Loucy (cell line): ENCODE data around the gene GNPTG.

ENCODE experiments used
- H2AFZ ChIP-seq: fragments of 200-600 bp; sonication (generic); 2 replicates; pipeline ENCODE4 v1.6.0; 2016; ENCODE audit warnings: antibody characterized with exemption, mild to moderate bottlenecking, low read length, moderate library complexity
- H3F3A ChIP-seq: fragments of 200-600 bp; 2 replicates; pipeline ENCODE4 v1.6.0; 2016; ENCODE audit warnings: antibody characterized with exemption, low read depth, mild to moderate bottlenecking
- H3K27me3 ChIP-seq: fragments of 200-600 bp; sonication (generic); 2 replicates; pipeline ENCODE4 v1.6.1; 2014; ENCODE audit warnings: low read length, mild to moderate bottlenecking; ENCODE audit not compliant: insufficient read depth, poor library complexity, severe bottlenecking
- H3K36me3 ChIP-seq: fragments of 200-600 bp; sonication (generic); 2 replicates; pipeline ENCODE4 v1.6.1; 2016; ENCODE audit warnings: low read length; ENCODE audit not compliant: insufficient read depth
- H3K4me1 ChIP-seq: fragments of 200-600 bp; sonication (generic); 2 replicates; pipeline ENCODE4 v1.5.1; 2014; ENCODE audit warnings: low read length, mild to moderate bottlenecking; ENCODE audit not compliant: insufficient read depth, poor library complexity, severe bottlenecking
- H3K4me2 ChIP-seq: fragments of 200-600 bp; sonication (generic); 2 replicates; pipeline ENCODE4 v1.6.0; 2014; ENCODE audit warnings: antibody characterized with exemption, low read length, low read depth, mild to moderate bottlenecking; ENCODE audit not compliant: poor library complexity, severe bottlenecking
- H3K4me3 ChIP-seq: fragments of 200-600 bp; sonication (generic); 2 replicates; pipeline ENCODE4 v1.5.1; 2014; ENCODE audit warnings: low read length, mild to moderate bottlenecking, mixed read lengths; ENCODE audit not compliant: poor library complexity, severe bottlenecking
- H3K79me2 ChIP-seq: fragments of 200-600 bp; sonication (generic); 2 replicates; pipeline ENCODE4 v1.6.1; 2014; ENCODE audit warnings: low read length; ENCODE audit not compliant: insufficient read depth
- H3K9ac ChIP-seq: fragments of 200-600 bp; sonication (generic); 2 replicates; pipeline ENCODE4 v1.6.0; 2014; ENCODE audit warnings: mild to moderate bottlenecking, low read depth, low read length, moderate library complexity; ENCODE audit not compliant: poor library complexity, severe bottlenecking
- H3K9me2 ChIP-seq: fragments of 200-600 bp; sonication (generic); replicated peaks from 2 replicates; pipeline ENCODE4 v1.6.1; 2016; ENCODE audit warnings: low read depth, low read length, mixed read lengths
- H3K9me3 ChIP-seq: fragments of 200-600 bp; sonication (generic); 2 replicates; pipeline ENCODE4 v1.6.1; 2014; ENCODE audit warnings: mild to moderate bottlenecking, antibody characterized with exemption, low read length, low read depth; ENCODE audit not compliant: insufficient read depth
- H4K20me1 ChIP-seq: fragments of 200-600 bp; sonication (generic); 2 replicates; pipeline ENCODE4 v1.6.0; 2014; ENCODE audit warnings: antibody characterized with exemption, low read length, mild to moderate bottlenecking; ENCODE audit not compliant: insufficient read depth, poor library complexity, severe bottlenecking
- EZH2phosphoT487 ChIP-seq: fragments of 200-600 bp; IDR thresholded peaks from 2 replicates; pipeline ENCODE4 v1.6.1; 2018; ENCODE audit warnings: antibody characterized with exemption, mild to moderate bottlenecking, moderate library complexity, borderline replicate concordance
- TF ChIP-seq, protein P1 (sequence below): fragments of 200-600 bp; sonication (generic); conservative IDR thresholded peaks from 2 replicates; pipeline ENCODE4 v1.5.1; 2014; ENCODE audit warnings: mild to moderate bottlenecking, antibody characterized with exemption, low read length

The GNPTG gene

GRCh38 chr16:1403036-1403435, 51.3 kb downstream of the GNPTG start:
- Histone ChIP-seq H3K4me3 (no peak overlapping the region), H2AFZ (no peak overlapping the region), H3K27me3 (no peaks in the 10 kb centered on the region), H3K9me3 (no peaks in the 10 kb centered on the region), H3K79me2 (no peaks in the 10 kb centered on the region; the same call in 1 of the 2 replicates), H3F3A (no peaks in the 10 kb centered on the region), H4K20me1 (peaks cover 3% of the 10 kb centered on the region), H3K9me2 (no peaks in the 10 kb centered on the region), H3K4me1 (no peaks in the 10 kb centered on the region), H3K4me2 (no peak overlapping the region), H3K36me3 (no peaks in the 10 kb centered on the region; the same call in 1 of the 2 replicates), H3K9ac (no peak overlapping the region)
- TF ChIP-seq, protein P1, sequence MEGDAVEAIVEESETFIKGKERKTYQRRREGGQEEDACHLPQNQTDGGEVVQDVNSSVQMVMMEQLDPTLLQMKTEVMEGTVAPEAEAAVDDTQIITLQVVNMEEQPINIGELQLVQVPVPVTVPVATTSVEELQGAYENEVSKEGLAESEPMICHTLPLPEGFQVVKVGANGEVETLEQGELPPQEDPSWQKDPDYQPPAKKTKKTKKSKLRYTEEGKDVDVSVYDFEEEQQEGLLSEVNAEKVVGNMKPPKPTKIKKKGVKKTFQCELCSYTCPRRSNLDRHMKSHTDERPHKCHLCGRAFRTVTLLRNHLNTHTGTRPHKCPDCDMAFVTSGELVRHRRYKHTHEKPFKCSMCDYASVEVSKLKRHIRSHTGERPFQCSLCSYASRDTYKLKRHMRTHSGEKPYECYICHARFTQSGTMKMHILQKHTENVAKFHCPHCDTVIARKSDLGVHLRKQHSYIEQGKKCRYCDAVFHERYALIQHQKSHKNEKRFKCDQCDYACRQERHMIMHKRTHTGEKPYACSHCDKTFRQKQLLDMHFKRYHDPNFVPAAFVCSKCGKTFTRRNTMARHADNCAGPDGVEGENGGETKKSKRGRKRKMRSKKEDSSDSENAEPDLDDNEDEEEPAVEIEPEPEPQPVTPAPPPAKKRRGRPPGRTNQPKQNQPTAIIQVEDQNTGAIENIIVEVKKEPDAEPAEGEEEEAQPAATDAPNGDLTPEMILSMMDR = no peak
- TF ChIP-seq EZH2phosphoT487 = no peak

- no peak for TF ChIP-seq EZH2phosphoT487
- TF ChIP-seq, protein P1 = no peak
- no peaks in the 10 kb centered on the region; the same call in 1 of the 2 replicates for H3K36me3 ChIP-seq
Observed at GRCh38 chr16:1403733-1404132, 52.0 kb downstream of the GNPTG start.

DNA sequence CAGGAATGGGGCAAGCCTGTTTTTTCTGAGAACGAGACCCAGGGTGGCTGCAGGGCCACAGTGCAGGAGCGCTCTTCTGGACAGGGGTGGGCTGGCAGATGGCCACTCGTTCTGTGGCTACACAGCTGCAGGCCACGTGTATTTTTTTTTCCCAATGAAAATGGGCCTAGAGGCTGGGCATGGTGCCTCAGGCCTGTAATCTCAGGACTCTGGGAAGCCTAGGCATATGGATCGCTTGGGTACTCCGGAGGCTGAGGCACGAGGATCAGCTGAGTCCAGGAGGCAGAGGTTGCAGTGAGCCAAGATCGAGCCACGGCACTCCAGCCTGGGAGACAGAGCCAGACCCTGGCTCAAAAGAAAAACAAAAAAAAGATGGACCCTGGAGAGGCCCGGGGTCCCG, 56.0 kb downstream of the GNPTG start:
- Histone ChIP-seq H3K4me2 (peak overlapping the region; percentile 70), H3K27me3 (no peaks in the 10 kb centered on the region), H3K9me3 (no peaks in the 10 kb centered on the region), H3K9me2 (no peaks in the 10 kb centered on the region), H3K4me1 (no peaks in the 10 kb centered on the region), H3F3A (no peaks in the 10 kb centered on the region), H2AFZ (no peak overlapping the region), H3K4me3 (peak overlapping the region; percentile 79), H3K9ac (no peak overlapping the region), H4K20me1 (peaks cover 3% of the 10 kb centered on the region), H3K79me2 (peaks cover 3% of the 10 kb centered on the region; the same call in 1 of the 2 replicates), H3K36me3 (no peaks in the 10 kb centered on the region)
- TF ChIP-seq, protein P1 = no peak
- TF ChIP-seq EZH2phosphoT487 = no peak

More at GRCh38 chr16:1403733-1404132, 52.0 kb downstream of the GNPTG start:
- H3K79me2 ChIP-seq = peaks cover 3% of the 10 kb centered on the region; the same call in 1 of the 2 replicates
- H3K4me2 ChIP-seq = no peak overlapping the region
- H3F3A ChIP-seq = no peaks in the 10 kb centered on the region
- no peaks in the 10 kb centered on the region for H3K4me1 ChIP-seq
- peaks cover 3% of the 10 kb centered on the region for H4K20me1 ChIP-seq
- no peaks in the 10 kb centered on the region for H3K9me2 ChIP-seq
- H2AFZ ChIP-seq = no peak overlapping the region
- H3K27me3 ChIP-seq = no peaks in the 10 kb centered on the region
- H3K9me3 ChIP-seq = no peaks in the 10 kb centered on the region
- H3K9ac ChIP-seq = no peak overlapping the region
- H3K4me3 ChIP-seq = no peak overlapping the region
